CD4-positive, alpha-beta T cell (primary cell): Measurements from ENCODE around the gene TRIM46. TPM values are rescaled to one million over a fixed set of nuclear protein-coding genes. Genes with fewer than 3 reads are reported as not detected.

Source experiments
- ATAC-seq: fragments of 200-7000 bp; cut with Tn5 transposase; one replicate; pipeline ENCODE4 v1.10.0; 2022; ENCODE audit warnings: mild to moderate bottlenecking; ENCODE audit not compliant: poor library complexity
- CTCF ChIA-PET: fragments of 350-600 bp; sonication (Branson Sonifier 250); formaldehyde crosslinking; loops from one replicate; lab custom pipeline; 2021; ENCODE audit warnings: antibody characterized with exemption, inconsistent platforms; lab: Charles Lee
- POLR2A ChIA-PET: fragments of 350-600 bp; sonication (Branson Sonifier 250); formaldehyde crosslinking; loops from one replicate; lab custom pipeline; 2021; ENCODE audit warnings: antibody characterized with exemption, inconsistent platforms; lab: Charles Lee
- DNase-seq, 14 experiments: peaks; one replicate each; pipeline ENCODE4 v3.0.0-alpha.2; 2013 to 2020; ENCODE audit warnings: mixed read lengths in 2 of 14
- H3K27ac ChIP-seq, 2 donors: one replicate each; pipeline versions ENCODE4 v1.5.1 to v1.7.0; 2013; ENCODE audit warnings: low read length in 2 of 2, low read depth in 1 of 2, mild to moderate bottlenecking in 1 of 2
- H3K27me3 ChIP-seq, 2 experiments: 1 replicate in 1 of 2; 2 replicates in 1 of 2; pipeline versions ENCODE4 v1.6.1 to v1.7.0; 2013; ENCODE audit warnings: low read length in 2 of 2, control low read depth in 1 of 2, mild to moderate bottlenecking in 1 of 2, moderate library complexity in 1 of 2; ENCODE audit not compliant: insufficient read depth in 2 of 2, control insufficient read depth in 1 of 2
- H3K36me3 ChIP-seq: one replicate; pipeline ENCODE4 v1.6.1; 2013; ENCODE audit warnings: low read length, control low read depth; ENCODE audit not compliant: insufficient read depth
- H3K4me1 ChIP-seq: one replicate; pipeline ENCODE4 v1.6.1; 2013; ENCODE audit warnings: low read length, control low read depth; ENCODE audit not compliant: insufficient read depth
- H3K4me3 ChIP-seq: one replicate; pipeline ENCODE4 v1.5.1; 2013; ENCODE audit warnings: mild to moderate bottlenecking, low read length, moderate library complexity
- H3K9me3 ChIP-seq, 2 experiments: 1 replicate in 1 of 2; 2 replicates in 1 of 2; pipeline versions ENCODE4 v1.6.1 to v1.7.0; 2013; ENCODE audit warnings: low read length in 2 of 2, mild to moderate bottlenecking in 2 of 2, control low read depth in 1 of 2, moderate library complexity in 1 of 2; ENCODE audit not compliant: control insufficient read depth in 1 of 2, insufficient read depth in 1 of 2
- H3K27ac Mint-ChIP-seq: one replicate; pipeline ENCODE4 v1.8.0; 2020; ENCODE audit warnings: mixed read lengths
- H3K27me3 Mint-ChIP-seq: one replicate; pipeline ENCODE4 v1.8.0; 2021; ENCODE audit warnings: mixed read lengths
- H3K36me3 Mint-ChIP-seq: one replicate; pipeline ENCODE4 v1.8.0; 2021; ENCODE audit warnings: low read depth, mixed read lengths
- H3K4me1 Mint-ChIP-seq: one replicate; pipeline ENCODE4 v1.8.0; 2021; ENCODE audit warnings: low read depth, mixed read lengths
- H3K4me3 Mint-ChIP-seq: one replicate; pipeline ENCODE4 v1.8.0; 2020; ENCODE audit warnings: mild to moderate bottlenecking, mixed read lengths
- H3K9me3 Mint-ChIP-seq: one replicate; pipeline ENCODE4 v1.8.0; 2020; ENCODE audit warnings: mixed read lengths
- CTCF ChIP-seq: fragments of 200-600 bp; IDR thresholded peaks from one replicate; pipeline ENCODE4 v1.8.0; 2022; ENCODE audit warnings: antibody characterized with exemption, mild to moderate bottlenecking
- intact Hi-C, 2 experiments: fragments of 100-400 bp; cut with DNase I in 1 of 2; cut with micrococcal nuclease in 1 of 2; formaldehyde crosslinking; loops; one replicate each; pipeline versions ENCODE4 v1.15.1 to v1.9.0; 2023 to 2025; cut with DNase I, micrococcal nuclease
- total RNA-seq, 174 experiments: library from RNA in 2 of 174; stranded (reverse) in 2 of 174; gene quantifications; one replicate each; pipeline ENCODE4 v1.2.3 and lab custom pipeline; 2021 to 2026

TRIM46 gene
- total RNA-seq, 2 experiments from 2014 or later, result 2.9 to 3.0 TPM

GRCh38 chr1:155177192-155177917 is 3.7 kb downstream of the TRIM46 start:
- no peaks in the 10 kb centered on the region for H3K27me3 Mint-ChIP-seq
- H3K36me3 Mint-ChIP-seq, result peaks cover 40% of the 10 kb centered on the region
- no peaks in the 10 kb centered on the region for H3K27me3 ChIP-seq
- no peak overlapping the region for H3K4me3 Mint-ChIP-seq
- H3K9me3 Mint-ChIP-seq, result no peaks in the 10 kb centered on the region
- CTCF ChIA-PET, result interaction anchor here (0.8 to 4.4 kb wide), 4 partner anchors 17 to 67 kb away, joined by 3 to 34 read pairs (median 4); no protein-coding TSS in a partner anchor
- peaks cover 40% of the 10 kb centered on the region for H3K4me1 Mint-ChIP-seq
- peaks cover 42% of the 10 kb centered on the region for H3K36me3 ChIP-seq
- no peak for TF ChIP-seq CTCF
- POLR2A ChIA-PET, result interaction anchor here (0.7 to 1.6 kb wide), 2 partner anchors 16 to 50 kb away, joined by 4 to 6 read pairs; no protein-coding TSS in a partner anchor
- no peak overlapping the region for H3K27ac ChIP-seq
- H3K4me3 ChIP-seq, result no peak overlapping the region
- DNase-seq (peak in 2 of 14 experiments; percentile 4 to 27), ATAC-seq (no peak)
- no peaks in the 10 kb centered on the region for H3K9me3 ChIP-seq
- peaks cover 47% of the 10 kb centered on the region for H3K4me1 ChIP-seq
- intact Hi-C loops, result loop anchor here (2.0 to 5.0 kb wide), 4 partner anchors 17 to 415 kb away; partner anchors contain the start of gene RUSC1 (in 1 of the 2)
- H3K27ac Mint-ChIP-seq, result no peak overlapping the region

DNA sequence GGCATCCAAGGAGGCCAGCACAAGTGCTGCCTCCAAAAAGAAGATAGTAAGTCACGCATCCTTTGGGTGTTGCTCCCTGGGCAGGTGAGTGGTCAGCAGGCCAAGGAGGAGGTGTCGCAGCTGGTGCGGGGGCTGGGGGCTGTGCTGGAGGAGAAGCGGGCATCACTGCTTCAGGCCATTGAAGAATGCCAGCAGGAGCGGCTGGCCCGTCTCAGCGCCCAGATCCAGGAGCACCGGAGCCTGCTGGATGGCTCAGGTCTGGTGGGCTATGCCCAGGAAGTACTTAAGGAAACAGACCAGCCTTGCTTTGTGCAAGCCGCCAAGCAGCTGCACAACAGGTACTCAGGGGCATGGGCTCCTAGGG is 4.3 kb downstream of the TRIM46 start:
- ATAC-seq (no peak), DNase-seq (peak in 3 of 14 experiments; percentile 3 to 27 (median 20))
- CTCF ChIA-PET, result interaction anchor here (0.8 to 4.4 kb wide), 4 partner anchors 16 to 66 kb away, joined by 3 to 34 read pairs (median 4); no protein-coding TSS in a partner anchor
- Mint-ChIP-seq H3K4me1 (peaks cover 36% of the 10 kb centered on the region), H3K4me3 (no peak overlapping the region), H3K36me3 (peaks cover 34% of the 10 kb centered on the region), H3K27ac (no peak overlapping the region), H3K27me3 (no peaks in the 10 kb centered on the region), H3K9me3 (no peaks in the 10 kb centered on the region)
- H3K9me3 ChIP-seq, result no peaks in the 10 kb centered on the region
- H3K36me3 ChIP-seq, result peaks cover 44% of the 10 kb centered on the region
- no peak for TF ChIP-seq CTCF
- POLR2A ChIA-PET, result interaction anchor here (0.9 to 1.6 kb wide), 2 partner anchors 16 to 49 kb away, joined by 3 to 6 read pairs; no protein-coding TSS in a partner anchor
- H3K4me1 ChIP-seq, result peaks cover 42% of the 10 kb centered on the region
- intact Hi-C loops, result loop anchor here (2.0 to 5.0 kb wide), 4 partner anchors 17 to 415 kb away; partner anchors contain the start of gene RUSC1 (in 1 of the 2)
- H3K4me3 ChIP-seq, result no peak overlapping the region
- no peak overlapping the region for H3K27ac ChIP-seq
- no peaks in the 10 kb centered on the region for H3K27me3 ChIP-seq

DNA sequence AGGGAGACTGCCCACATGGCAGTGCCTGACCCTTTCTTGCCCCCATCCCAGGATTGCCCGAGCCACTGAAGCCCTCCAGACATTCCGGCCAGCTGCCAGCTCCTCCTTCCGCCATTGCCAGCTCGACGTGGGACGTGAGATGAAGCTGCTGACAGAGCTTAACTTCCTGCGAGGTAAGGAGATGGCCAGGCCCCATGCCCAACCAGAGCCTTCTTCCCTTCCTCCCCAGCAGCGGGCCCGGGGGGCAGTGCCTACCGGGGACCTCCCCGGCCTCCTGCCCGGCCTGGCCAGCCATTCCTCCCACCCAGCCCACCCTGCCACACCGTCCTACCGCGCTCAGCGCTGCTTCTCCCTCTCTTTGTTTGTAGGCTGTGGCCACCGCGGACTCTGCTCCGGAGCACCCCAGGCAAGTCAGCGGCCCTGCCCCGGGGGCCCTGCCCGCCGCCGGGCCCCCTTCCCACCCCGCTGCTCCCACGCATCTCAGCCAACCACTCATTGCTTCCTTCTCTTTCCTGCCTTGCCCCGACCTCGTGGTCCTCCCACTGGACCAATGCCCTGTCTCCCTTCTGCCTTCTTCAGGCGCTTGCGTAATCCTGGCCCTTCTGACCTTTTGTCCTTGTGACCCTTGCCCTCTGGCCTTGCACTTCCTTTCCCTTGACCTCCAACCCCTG is 4.9 kb downstream of the TRIM46 start:
- no peak for ATAC-seq
- Mint-ChIP-seq H3K4me3 (no peak overlapping the region), H3K9me3 (no peaks in the 10 kb centered on the region), H3K27ac (no peak overlapping the region), H3K4me1 (peaks cover 29% of the 10 kb centered on the region), H3K36me3 (peaks cover 34% of the 10 kb centered on the region), H3K27me3 (no peaks in the 10 kb centered on the region)
- intact Hi-C loops, result loop anchor here (5.0 kb wide), 2 partner anchors 64 to 144 kb away; partner anchors contain the start of gene RUSC1 (in 1 of the 2)
- Histone ChIP-seq H3K4me3 (no peak overlapping the region), H3K9me3 (no peaks in the 10 kb centered on the region), H3K4me1 (peaks cover 37% of the 10 kb centered on the region), H3K36me3 (peaks cover 44% of the 10 kb centered on the region), H3K27ac (no peak overlapping the region), H3K27me3 (no peaks in the 10 kb centered on the region)
- DNase-seq, result peak in 3 of 14 experiments; percentile 14 to 29 (median 24)
- ChIA-PET POLR2A (interaction anchor here (0.9 kb wide), 1 partner anchor 15 kb away, joined by 3 read pairs; no protein-coding TSS in a partner anchor), CTCF (interaction anchor here (0.8 to 1.7 kb wide), 3 partner anchors 16 to 66 kb away, joined by 3 to 6 read pairs (median 3); no protein-coding TSS in a partner anchor)
- TF ChIP-seq CTCF, result no peak
